GM19397 (cell line): Measurements from ENCODE around the gene FBXL16.

Experiments
- ATAC-seq: cut with Tn5 transposase; IDR thresholded peaks from one replicate; pipeline ENCODE4 v1.9.1; 2021; ENCODE audit warnings: mild to moderate bottlenecking, moderate library complexity; ENCODE audit not compliant: unreplicated experiment

FBXL16 gene

GRCh38 chr16:678858-679813 is 26.5 kb downstream of the FBXL16 start:
- peak; percentile 1 for ATAC-seq

GRCh38 chr16:678209-678857 is 27.3 kb downstream of the FBXL16 start:
- no peak for ATAC-seq

GRCh38 chr16:677316-678190 is 28.0 kb downstream of the FBXL16 start:
- ATAC-seq = no peak

- no peak for ATAC-seq
Observed at GRCh38 chr16:676913-677312, 28.7 kb downstream of the FBXL16 start.

- no peak for ATAC-seq
Observed at GRCh38 chr16:676565-676902, 29.1 kb downstream of the FBXL16 start.

GRCh38 chr16:675884-676564 is 29.6 kb downstream of the FBXL16 start:
- ATAC-seq = no peak

- no peak for ATAC-seq
Observed at GRCh38 chr16:674968-675883, 30.4 kb downstream of the FBXL16 start, which contains the start of gene RHBDL1. Gene RHBDL1, plus strand, starts transcription at chr16:675671. Its CDS starts 120 bp downstream, at chr16:675791.

DNA sequence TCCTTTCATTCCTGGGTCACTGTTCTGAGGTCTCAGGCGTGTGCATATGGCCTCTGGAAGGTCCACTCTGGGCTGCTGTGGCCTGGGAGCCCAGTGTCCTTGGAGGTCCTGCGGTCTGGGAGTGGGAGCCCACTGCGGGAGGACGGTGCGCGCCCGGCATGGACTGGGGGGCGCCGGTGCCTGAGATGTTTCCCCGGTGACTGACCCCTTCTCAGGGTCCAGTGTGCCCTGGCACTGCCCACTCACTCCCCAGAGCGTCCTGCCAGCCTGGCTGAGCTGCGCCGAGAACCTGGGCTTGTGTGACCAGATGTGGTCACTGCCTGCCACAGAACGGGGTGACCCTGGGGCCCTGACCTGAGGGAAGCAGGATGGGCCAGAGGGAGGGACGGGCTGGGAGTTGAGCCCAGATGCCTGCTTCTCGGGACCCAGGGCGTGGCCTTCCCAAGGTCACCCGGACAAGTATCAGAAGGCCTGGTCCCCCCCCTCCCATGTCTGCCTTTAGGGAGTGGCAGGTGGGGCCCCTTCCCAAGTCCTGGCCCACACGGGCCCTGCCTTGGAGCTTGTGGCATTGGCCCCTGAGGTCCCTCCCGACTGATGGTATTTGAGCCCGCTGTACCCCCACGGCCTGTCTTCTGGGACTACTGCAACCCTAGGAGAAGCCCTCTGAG is 31.3 kb downstream of the FBXL16 start:
- no peak for ATAC-seq

DNA sequence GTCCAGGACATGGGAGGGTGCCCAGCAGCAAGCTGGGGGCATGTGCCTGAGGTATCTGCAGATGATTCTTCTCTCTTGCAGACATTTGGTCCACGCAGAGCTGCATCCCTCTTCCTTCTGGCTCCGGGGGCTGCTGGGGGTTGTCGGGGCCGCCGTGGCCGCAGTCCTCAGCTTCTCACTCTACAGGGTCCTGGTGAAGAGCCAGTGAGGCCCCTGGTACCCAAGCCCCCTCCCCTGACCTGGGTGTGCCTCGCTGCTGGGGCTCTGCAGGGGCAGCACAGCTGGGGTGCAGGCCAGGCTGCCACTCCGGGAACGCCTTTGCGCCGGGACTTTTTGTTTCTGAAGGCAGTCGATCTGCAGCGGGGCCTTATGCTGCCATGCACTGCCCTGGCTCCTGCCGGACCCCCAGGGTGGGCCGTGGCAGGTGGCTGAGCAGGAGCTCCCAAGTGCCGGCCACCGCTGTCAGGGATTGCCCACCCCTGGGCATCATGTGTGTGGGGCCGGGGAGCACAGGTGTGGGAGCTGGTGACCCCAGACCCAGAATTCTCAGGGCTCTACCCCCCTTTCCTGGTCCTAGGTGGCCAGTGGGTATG is 32.1 kb downstream of the FBXL16 start:
- ATAC-seq = no peak

- ATAC-seq = no peak
Observed at GRCh38 chr16:672851-673250, 32.8 kb downstream of the FBXL16 start.

- no peak for ATAC-seq
Observed at GRCh38 chr16:672371-672770, 33.2 kb downstream of the FBXL16 start.

GRCh38 chr16:671353-672131 is 34.1 kb downstream of the FBXL16 start:
- no peak for ATAC-seq

DNA sequence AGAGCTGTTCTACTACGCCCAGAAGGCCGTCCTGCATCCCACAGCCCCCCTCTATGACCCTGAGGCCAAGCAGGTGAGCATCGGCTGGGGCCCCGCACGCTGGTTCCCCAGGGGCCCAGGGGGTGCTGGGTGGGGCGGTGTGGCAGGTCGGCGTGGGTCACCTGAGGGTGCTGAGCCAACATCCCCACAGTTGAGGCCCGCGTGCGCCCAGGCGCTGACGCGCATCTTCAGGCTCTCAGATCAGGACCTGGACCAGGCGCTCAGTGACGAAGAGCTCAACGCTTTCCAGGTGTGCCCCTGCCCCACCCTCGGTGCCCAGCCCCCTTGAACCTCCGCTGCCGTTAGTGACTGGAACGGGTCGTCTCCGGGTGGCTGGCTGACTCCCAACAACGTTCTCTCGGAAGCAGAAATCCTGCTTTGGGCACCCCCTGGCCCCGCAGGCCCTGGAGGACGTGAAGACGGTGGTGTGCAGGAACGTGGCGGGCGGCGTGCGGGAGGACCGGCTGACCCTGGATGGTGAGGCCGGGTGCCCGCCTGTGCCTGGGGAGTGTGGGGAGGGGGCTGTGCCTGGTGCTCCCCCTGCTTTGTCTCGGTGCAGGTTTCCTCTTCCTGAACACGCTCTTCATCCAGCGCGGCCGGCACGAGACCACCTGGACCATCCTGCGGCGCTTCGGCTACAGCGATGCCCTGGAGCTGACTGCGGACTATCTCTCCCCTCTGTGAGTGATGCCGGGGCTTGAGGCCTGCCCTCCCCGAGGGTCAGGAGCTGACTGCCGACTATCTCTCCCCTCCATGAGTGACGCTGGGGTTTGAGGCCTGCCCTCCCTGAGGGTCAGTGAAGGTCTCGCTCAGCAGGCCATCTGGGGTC is 34.9 kb downstream of the FBXL16 start:
- ATAC-seq = no peak

DNA sequence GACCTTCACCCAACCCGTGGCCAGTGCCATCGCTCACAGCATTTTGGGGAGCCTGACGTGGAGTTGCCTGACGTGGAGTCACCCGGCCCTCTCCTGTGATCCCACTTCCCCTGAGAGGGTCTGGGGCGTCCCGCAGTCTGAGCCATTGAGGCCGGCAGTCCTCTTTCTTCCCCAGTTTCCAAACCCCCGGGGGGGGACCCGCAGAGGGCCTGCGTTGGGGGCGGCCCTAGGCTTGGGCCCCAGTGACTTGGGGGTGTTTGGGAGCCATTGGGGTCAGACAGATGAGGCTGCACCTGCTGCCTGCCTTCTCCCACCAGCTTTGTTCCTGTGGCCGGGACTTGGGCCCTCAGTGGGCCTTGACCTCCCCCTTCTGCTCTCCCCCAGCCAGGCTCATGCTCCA is 35.9 kb downstream of the FBXL16 start:
- ATAC-seq = no peak

GRCh38 chr16:668519-669171 is 37.0 kb downstream of the FBXL16 start:
- no peak for ATAC-seq

- peak; percentile 75 for ATAC-seq
Observed at GRCh38 chr16:667780-668518, 37.7 kb downstream of the FBXL16 start, which contains the start of gene RHOT2. Gene RHOT2, plus strand, starts transcription at chr16:668132. Its CDS starts 68 bp downstream, at chr16:668200.
